Heart right ventricle (tissue), 16 donors: ENCODE measurements around the gene ACOX3. TPM values are rescaled to one million over a fixed set of nuclear protein-coding genes. Genes with fewer than 3 reads are reported as not detected.

Experiments
- ATAC-seq, 8 donors: fragments of 200-7000 bp; cut with Tn5 transposase; one replicate each; pipeline ENCODE4 v1.9.1; 2020; ENCODE audit warnings: mild to moderate bottlenecking in 8 of 8, moderate library complexity in 8 of 8, moderate number of reproducible peaks in 1 of 8
- DNase-seq, 2 donors: peaks; one replicate each; pipeline ENCODE4 v3.0.0-alpha.2; 2020
- H3K27ac ChIP-seq, 10 donors: fragments of 200-600 bp; sonication (generic) in 2 of 10; one replicate each; pipeline versions ENCODE4 v1.5.0 to v1.8.0; 2020 to 2022; ENCODE audit warnings: mild to moderate bottlenecking in 3 of 10
- H3K27me3 ChIP-seq, 7 donors: fragments of 200-600 bp; one replicate each; pipeline ENCODE4 v1.8.0; 2021 to 2022; ENCODE audit warnings: mild to moderate bottlenecking in 2 of 7
- H3K36me3 ChIP-seq, 9 donors: fragments of 200-600 bp; sonication (generic) in 1 of 9; one replicate each; pipeline versions ENCODE4 v1.5.0 to v1.8.0; 2020 to 2022; ENCODE audit warnings: mild to moderate bottlenecking in 2 of 9
- H3K4me1 ChIP-seq, 9 donors: fragments of 200-600 bp; sonication (generic) in 1 of 9; one replicate each; pipeline versions ENCODE4 v1.5.0 to v1.8.0; 2020 to 2022; ENCODE audit warnings: mild to moderate bottlenecking in 4 of 9
- H3K4me3 ChIP-seq, 10 donors: fragments of 200-600 bp; sonication (generic) in 2 of 10; one replicate each; pipeline versions ENCODE4 v1.5.0 to v1.8.0; 2020 to 2022; ENCODE audit warnings: mild to moderate bottlenecking in 7 of 10, moderate library complexity in 2 of 10
- H3K9me3 ChIP-seq, 11 donors: fragments of 200-600 bp in 10 of 11; sonication (generic) in 2 of 11; one replicate each; pipeline versions ENCODE4 v1.5.0 to v1.8.0; 2013 to 2022; ENCODE audit warnings: mild to moderate bottlenecking in 2 of 11, control low read depth in 1 of 11, moderate library complexity in 1 of 11
- WGBS, 2 donors: extraction: QIAGEN DNeasy Blood & Tissue Kit; methylation state at CpG; one replicate each; pipeline ENCODE4 v1.1.7; 2013; ENCODE audit warnings: inconsistent platforms in 1 of 2; 5-methylcytosine and 5-hydroxymethylcytosine counted together
- intact Hi-C, 10 donors: fragments of 100-400 bp; cut with DNase I; formaldehyde crosslinking; loops; one replicate each; pipeline versions ENCODE4 v1.11.1 to v1.14.2; 2022
- polyA plus RNA-seq, 2 donors: library from polyadenylated mRNA; stranded (reverse); fragments of 200-250 nt; gene quantifications; one replicate each; pipeline ENCODE4 v1.2.3, GENCODE V29; 2013
- total RNA-seq, 10 donors: library from RNA; stranded (reverse); fragmentation: NEBNext Ultra II Directional in 3 of 10; extraction: Animal tissue kit (Norgen Biotek cat#: 25700) in 3 of 10; gene quantifications; one replicate each; pipeline versions ENCODE4 v1.2.1 to v1.2.4, GENCODE V29; 2021 to 2023
- TF ChIP-seq, protein P1 (sequence below), 9 donors: fragments of 200-600 bp; sonication (generic) in 2 of 9; IDR thresholded peaks; one replicate each; pipeline versions ENCODE4 v1.5.0 to v1.8.0; 2021 to 2022; ENCODE audit warnings: antibody characterized with exemption in 9 of 9, mild to moderate bottlenecking in 5 of 9, moderate library complexity in 1 of 9
- donor health status: Arrhythmogenic right ventricular cardiomyopathy.
- donor health status: ischemic (EF 13 %, LVEDD 7.1; RV severe dilation, severe dysfunction).
- donor health status: healthy with polysubstance abuse.
- donor health status: DM: no; HTN: yes; CAD: no.
- donor health status: DM: no; HTN: no; CAD: no.
- donor health status: ischemic (EF 25% LVEDD 6.9; RV normal size, moderate dysfunction).
- donor health status: ischemic (EF 25% LVEDD 5.7; RV mildly dilated, moderate dysfunction).
- donor health status: healthy.
- donor health status: DM: yes; HTN: yes; CAD: no.
- donor health status: Ischemic cardiomyopathy.
- donor health status: ischemic (EF 35%, LVEDD 5.7; RV mildly dilated, moderate dysfunction).
- donor health status: nonischemic (EF 11% LVEDD 7.7; RV severe dilation, severe dysfunction).
- donor health status: DM: yes; HTN: yes; CAD: no.
- donor health status: PGD.
- donor health status: ischemic (EF 29% LVEDD 5.4; RV normal size, mild dysfunction).
- donor health status: nonischemic (EF 23%, LVEDD 6.1; RV moderate dilation, normal function).

The ACOX3 gene
- total and polyA plus RNA-seq, 12 donors, result 17.9 to 28.9 (median 25.4) TPM

DNA sequence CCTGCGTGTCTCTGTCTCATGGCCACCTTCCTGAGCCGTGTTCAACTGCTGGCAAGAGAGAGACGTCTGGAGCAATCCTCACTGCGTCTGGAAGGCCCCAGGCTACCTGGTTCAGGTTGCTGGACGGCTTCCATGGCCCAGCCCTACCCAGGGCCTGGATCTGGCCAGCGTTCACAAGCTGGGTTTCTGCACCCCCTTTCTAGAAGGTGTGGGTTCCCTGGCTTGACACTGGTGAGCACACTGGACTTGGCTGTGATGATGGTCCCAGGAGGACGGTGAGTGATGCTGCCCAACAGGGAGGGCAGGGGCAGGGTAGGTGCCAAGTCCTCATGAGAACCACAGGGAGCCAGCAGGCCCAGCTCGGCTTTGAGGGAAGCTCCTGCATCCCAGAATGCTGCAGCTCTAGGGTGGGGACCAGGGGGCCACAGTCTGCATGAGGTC, 107.6 kb downstream of the ACOX3 start:
- Histone ChIP-seq H3K27ac (no peak overlapping the region), H3K4me3 (no peak overlapping the region), H3K36me3 (no peaks in the 10 kb centered on the region), H3K27me3 (no peaks in the 10 kb centered on the region), H3K4me1 (peaks cover 3 to 22% (median 16%) of the 10 kb centered on the region in 9 donors), H3K9me3 (peaks cover 0 to 13% (median 0%) of the 10 kb centered on the region in 11 donors)
- TF ChIP-seq, protein P1, sequence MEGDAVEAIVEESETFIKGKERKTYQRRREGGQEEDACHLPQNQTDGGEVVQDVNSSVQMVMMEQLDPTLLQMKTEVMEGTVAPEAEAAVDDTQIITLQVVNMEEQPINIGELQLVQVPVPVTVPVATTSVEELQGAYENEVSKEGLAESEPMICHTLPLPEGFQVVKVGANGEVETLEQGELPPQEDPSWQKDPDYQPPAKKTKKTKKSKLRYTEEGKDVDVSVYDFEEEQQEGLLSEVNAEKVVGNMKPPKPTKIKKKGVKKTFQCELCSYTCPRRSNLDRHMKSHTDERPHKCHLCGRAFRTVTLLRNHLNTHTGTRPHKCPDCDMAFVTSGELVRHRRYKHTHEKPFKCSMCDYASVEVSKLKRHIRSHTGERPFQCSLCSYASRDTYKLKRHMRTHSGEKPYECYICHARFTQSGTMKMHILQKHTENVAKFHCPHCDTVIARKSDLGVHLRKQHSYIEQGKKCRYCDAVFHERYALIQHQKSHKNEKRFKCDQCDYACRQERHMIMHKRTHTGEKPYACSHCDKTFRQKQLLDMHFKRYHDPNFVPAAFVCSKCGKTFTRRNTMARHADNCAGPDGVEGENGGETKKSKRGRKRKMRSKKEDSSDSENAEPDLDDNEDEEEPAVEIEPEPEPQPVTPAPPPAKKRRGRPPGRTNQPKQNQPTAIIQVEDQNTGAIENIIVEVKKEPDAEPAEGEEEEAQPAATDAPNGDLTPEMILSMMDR (IDR thresholded peaks at IDR 0.05), result no peak
- no peak for ATAC-seq
- intact Hi-C loops, result loop anchor here in 3 of 10 donors (5.0 to 10.0 kb wide), 2 partner anchors 62 to 69 kb away; no protein-coding TSS in a partner anchor
- 82 to 87% methylated on average over 8 of the region's 8 CpGs for WGBS, 2 donors
- no peak for DNase-seq

DNA sequence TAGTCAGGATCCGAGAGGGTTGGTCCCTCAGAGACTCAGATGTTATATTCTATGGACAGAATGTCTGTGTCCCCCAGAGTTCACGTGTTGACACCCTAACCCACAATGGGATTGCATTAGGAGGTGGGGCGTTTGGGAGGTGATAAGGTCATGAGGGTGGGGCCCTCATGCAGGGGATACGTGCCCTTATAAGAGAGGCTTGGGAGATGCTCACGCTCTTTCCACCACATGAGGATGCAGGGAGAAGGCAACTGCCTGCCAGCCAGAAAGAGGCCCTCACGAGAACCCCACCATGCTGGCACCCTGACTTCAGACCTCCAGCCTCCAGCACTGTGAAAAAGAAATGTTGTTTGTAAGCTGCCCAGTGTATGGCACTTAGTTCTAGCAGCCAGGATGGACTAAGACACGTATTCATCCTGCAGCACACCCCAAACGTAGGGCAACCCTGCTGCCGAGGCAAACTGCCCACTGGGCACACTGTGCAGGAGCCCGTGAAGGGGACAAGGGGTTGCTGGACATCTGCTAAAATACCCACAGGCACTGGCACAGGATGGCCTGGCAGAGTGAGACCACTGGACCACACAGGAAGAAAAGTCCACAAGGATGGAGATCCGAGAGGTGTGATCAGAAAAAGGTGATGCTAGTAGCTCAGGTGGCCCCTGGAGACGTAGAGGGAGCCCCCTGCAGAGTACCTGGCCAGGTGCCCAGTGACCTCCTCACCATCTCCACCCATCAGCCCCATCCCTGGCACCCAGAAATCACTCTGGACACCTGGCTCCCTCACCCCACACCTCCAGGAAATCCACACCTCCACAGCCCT, 108.3 kb downstream of the ACOX3 start:
- Histone ChIP-seq H3K4me3 (no peak overlapping the region), H3K27me3 (no peaks in the 10 kb centered on the region), H3K27ac (no peak overlapping the region), H3K4me1 (peaks cover 3 to 22% (median 16%) of the 10 kb centered on the region in 9 donors), H3K36me3 (no peaks in the 10 kb centered on the region), H3K9me3 (peaks cover 0 to 13% (median 0%) of the 10 kb centered on the region in 11 donors)
- DNase-seq (no peak), ATAC-seq (no peak)
- TF ChIP-seq, protein P1 (IDR thresholded peaks at IDR 0.05), result no peak
- intact Hi-C loops, result loop anchor here in 3 of 10 donors (5.0 to 10.0 kb wide), 2 partner anchors 63 to 70 kb away; no protein-coding TSS in a partner anchor
- 90 to 94% methylated on average over 12 of the region's 12 CpGs for WGBS, 2 donors

DNA sequence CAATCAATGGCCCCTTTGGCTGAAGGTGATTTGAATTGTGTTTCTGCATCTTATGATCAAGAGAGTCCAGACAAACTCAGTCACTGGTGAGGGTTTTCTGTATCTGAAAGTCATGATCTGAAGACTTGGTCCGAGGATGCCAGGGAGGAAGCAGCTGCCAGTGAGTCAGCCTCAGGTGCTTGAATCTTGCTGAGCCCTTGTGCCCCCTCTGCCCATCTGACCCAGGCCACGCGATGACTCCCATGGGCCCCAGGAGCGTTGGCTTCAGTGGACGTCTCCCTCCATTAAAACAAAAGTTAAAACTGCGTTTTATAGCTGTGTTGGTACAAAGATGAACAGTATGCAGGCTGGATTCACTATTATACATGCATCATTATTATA, 109.0 kb downstream of the ACOX3 start:
- no peak for ATAC-seq
- intact Hi-C loops, result loop anchor here in 3 of 10 donors (5.0 to 10.0 kb wide), 2 partner anchors 63 to 71 kb away; no protein-coding TSS in a partner anchor
- Histone ChIP-seq H3K36me3 (no peaks in the 10 kb centered on the region), H3K27ac (peak overlapping the region in 8 of 10 donors; percentile 14 to 69 (median 52)), H3K4me3 (no peak overlapping the region), H3K4me1 (peaks cover 3 to 22% (median 16%) of the 10 kb centered on the region in 9 donors), H3K27me3 (no peaks in the 10 kb centered on the region), H3K9me3 (peaks cover 0 to 15% (median 4%) of the 10 kb centered on the region in 11 donors)
- no peak for DNase-seq
- 90% methylated on average over 6 of the region's 6 CpGs for WGBS, 2 donors
- TF ChIP-seq, protein P1 (IDR thresholded peaks at IDR 0.05), result no peak

DNA sequence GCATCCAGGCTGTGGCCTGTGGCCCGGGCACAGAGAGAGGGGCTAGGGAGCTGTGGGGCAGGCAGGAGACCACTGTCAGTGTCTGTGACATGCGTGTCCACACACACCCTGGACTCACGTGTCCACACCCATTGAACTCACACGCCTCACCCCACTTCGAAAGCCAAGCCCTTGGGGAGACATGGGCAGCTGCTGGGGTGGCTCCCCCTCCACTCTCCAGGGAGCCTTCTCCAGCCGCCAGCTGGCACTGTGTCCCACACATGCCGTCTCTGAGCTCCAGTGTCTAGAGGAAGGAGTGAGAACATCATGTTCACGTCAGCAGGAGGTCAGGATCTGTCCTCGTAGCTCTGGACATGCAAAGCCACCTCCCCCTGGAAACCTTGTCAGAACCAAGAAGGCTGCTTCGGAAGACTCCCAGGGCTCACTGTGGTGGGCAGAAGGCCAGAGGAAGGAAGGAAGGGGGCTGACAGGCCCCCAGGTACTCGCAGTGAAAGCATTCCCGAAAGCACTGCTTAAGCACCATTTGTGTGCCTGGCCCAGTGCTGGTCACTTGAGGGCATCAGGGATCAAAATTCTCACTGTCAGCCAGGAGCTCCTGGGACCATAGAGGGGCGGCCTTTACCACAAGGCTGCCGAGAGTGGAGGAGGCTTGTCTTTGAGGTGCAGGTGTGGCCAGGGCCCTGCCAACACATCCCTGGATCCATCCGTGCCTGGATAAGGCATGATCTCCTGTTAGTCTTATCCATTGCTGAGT, 109.5 kb downstream of the ACOX3 start:
- WGBS, 2 donors, result 31 to 41% methylated on average over 15 of the region's 15 CpGs
- intact Hi-C loops, result loop anchor here in 3 of 10 donors (5.0 to 10.0 kb wide), 2 partner anchors 64 to 71 kb away; no protein-coding TSS in a partner anchor
- peaks cover 0 to 15% (median 6%) of the 10 kb centered on the region in 11 donors for H3K9me3 ChIP-seq

More for the DNA sequence above, 109.5 kb downstream of the ACOX3 start:
- peak; percentile 68 to 96 (median 92) for ATAC-seq
- Histone ChIP-seq H3K27ac (peak overlapping the region in 9 of 10 donors; percentile 14 to 69 (median 53)), H3K36me3 (no peaks in the 10 kb centered on the region), H3K27me3 (no peaks in the 10 kb centered on the region), H3K4me1 (peaks cover 3 to 22% (median 16%) of the 10 kb centered on the region in 9 donors), H3K4me3 (no peak overlapping the region)
- peak; percentile 47 to 81 for DNase-seq
- TF ChIP-seq, protein P1 (IDR thresholded peaks at IDR 0.05), result peak in 6 of 9 donors; percentile 7 to 46 (median 37)
